Right kidney (tissue), 1 donor: ENCODE measurements around the gene CMC4.

Experiments used
- DNase-seq: peaks from one replicate; pipeline ENCODE4 v3.0.0-alpha.2; 2016

CMC4 gene

DNA sequence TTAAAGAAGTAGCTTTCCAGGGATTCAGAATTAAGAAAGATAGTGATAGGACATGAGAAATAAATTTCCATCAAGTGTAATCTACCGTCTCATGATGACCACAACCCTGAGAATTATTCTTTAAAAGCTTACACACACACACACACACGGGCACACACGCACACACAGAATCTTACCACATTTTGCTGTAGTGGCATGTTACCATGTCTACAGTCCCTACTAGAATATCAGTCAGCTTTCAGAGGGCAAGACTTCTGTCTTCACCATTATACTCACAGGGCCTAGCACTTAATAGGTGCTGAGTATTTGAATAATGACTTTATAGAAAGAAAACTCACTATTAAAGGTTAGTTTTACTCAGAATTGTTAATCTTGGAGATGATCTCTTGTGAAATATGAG, 15.4 kb downstream of the CMC4 start:
- no peak for DNase-seq

GRCh38 chrX:155054255-155054654, 16.7 kb downstream of the CMC4 start:
- DNase-seq, result no peak

GRCh38 chrX:155053656-155054055, 17.3 kb downstream of the CMC4 start:
- DNase-seq, result no peak

DNA sequence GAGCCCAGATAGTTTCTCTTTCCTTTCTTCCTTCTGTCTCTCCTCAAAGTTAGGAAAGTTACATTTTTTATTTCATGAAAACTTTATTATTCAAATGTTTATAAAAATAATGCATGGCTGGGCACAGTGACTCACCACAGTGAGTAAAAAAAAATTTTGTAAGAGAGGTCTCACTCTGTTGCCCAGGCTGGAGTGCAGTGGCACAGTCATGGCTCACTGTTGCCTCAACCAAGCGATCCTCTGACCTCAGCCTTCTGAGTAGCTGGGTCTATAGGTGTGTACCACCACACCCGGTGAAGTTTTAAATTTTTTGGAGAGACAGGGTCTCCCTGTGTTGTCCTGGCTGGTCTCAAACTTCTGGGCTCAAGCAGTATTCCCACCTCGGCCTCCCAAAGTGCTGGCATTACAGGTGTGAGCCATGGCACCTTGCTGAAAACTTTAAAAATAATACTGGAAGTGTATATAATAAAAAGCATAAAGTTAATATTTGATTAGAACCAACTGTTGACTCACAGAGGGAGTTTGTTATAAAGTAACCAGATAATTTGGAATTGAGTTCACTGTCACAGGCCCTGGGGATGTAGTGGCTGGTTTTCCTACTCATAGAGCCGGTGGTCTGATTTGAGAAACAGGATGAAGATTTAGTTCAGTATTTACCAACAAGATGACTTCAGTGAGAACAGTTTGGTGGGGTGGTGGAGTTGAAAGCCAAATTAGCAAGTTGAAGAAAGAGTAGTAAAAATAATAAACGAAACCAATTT, 18.0 kb downstream of the CMC4 start:
- DNase-seq, result no peak

DNA sequence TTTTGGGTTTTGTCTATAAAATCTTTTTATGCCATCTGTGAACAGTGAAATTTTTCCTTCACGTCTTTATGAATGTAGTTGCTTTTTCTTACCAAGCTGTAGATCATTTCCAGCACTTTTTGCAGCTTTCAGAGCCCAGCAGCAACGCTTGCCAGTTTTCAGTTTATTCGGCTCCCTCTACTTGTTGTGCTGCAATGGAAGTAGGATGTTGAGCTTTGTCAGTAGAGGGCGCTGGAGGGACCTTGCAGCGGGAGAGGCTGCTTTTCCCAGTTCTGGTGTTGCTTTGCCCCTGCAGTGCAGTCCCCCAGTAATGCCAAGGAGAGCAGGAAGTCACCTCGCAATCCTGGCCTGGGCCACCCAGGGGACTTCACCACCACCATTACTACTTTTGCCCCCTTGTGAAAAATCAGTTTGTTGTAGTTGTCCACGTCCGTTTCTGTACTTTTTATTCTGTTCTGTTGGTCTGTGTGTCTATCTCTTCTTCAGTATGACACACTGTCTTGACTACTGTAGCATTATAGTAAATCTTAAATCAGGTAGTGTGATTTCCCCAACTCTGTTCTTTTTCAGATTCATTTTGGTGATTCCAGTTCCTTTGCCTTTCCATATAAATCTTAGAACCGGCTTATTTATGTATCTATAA, 21.8 kb downstream of the CMC4 start:
- no peak for DNase-seq

GRCh38 chrX:155046811-155047528, 24.0 kb downstream of the CMC4 start:
- DNase-seq, result no peak

- no peak for DNase-seq
Observed at GRCh38 chrX:155046129-155046810, 24.7 kb downstream of the CMC4 start.

DNA sequence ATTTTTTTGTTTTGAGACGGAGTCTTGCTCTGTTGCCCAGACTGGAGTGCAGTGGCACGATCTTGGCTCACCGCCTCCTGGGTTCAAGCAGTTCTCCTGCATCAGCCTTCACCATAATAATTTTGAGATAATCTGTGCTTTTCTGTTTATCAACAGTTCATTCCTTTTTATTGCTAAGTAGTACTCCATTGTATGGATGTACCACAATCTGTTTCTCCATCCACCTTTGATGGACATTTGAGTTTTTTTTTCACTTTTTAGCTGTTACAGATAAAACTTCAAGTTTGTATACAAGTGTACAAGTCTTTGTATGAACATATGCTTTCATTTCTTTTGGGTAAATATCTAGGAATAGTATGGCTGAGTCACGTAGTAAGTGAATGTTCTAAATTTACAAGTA, 35.2 kb downstream of the CMC4 start:
- no peak for DNase-seq

DNA sequence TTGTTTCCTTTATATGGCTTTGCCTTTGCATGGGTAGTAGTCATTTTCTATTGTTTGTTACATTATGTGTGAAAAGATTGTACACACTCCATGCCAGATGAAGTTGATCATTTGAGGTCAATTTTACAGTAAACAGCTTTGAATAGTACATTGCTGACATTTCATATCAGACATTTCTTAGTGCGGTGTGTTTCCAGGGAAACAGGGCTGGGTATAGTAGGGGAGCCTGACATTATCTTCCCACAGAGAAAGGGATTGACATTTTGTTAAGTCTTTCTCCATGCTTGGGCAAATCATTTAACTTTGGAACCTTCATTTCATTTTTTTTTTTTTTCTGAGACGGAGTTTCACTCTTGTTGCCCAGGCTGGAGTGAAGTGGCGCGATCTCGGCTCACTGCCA, 39.3 kb downstream of the CMC4 start:
- DNase-seq, result no peak

- no peak for DNase-seq
Observed at GRCh38 chrX:155028877-155029291, 42.1 kb downstream of the CMC4 start.

DNA sequence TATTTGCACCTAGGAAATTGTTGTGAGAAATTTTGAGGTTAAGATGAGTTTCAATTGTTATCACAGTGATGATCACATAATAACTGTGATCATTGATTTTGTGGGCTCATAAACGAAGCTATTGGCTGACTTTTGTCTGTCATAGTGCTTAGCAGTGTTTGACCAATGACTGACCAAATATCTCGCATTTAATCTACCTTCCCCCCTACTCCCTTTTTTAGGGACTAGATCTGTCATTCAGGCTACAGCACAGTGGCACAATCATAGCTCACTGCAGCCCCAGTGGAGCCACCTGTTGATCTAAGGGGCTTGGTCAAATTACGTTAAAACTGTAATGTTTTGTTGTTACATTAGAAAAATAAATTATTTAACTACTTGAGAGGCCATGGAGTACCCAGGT, 42.8 kb downstream of the CMC4 start:
- no peak for DNase-seq

GRCh38 chrX:155027509-155028066, 43.3 kb downstream of the CMC4 start:
- no peak for DNase-seq

GRCh38 chrX:155026727-155027508, 44.0 kb downstream of the CMC4 start, which contains the start of gene FUNDC2:
Gene FUNDC2, plus strand, starts transcription at chrX:155026844. Its CDS starts 95 bp downstream, at chrX:155026939.
- DNase-seq, result peak; percentile 81

GRCh38 chrX:155026420-155026726, 44.6 kb downstream of the CMC4 start:
- DNase-seq, result no peak

DNA sequence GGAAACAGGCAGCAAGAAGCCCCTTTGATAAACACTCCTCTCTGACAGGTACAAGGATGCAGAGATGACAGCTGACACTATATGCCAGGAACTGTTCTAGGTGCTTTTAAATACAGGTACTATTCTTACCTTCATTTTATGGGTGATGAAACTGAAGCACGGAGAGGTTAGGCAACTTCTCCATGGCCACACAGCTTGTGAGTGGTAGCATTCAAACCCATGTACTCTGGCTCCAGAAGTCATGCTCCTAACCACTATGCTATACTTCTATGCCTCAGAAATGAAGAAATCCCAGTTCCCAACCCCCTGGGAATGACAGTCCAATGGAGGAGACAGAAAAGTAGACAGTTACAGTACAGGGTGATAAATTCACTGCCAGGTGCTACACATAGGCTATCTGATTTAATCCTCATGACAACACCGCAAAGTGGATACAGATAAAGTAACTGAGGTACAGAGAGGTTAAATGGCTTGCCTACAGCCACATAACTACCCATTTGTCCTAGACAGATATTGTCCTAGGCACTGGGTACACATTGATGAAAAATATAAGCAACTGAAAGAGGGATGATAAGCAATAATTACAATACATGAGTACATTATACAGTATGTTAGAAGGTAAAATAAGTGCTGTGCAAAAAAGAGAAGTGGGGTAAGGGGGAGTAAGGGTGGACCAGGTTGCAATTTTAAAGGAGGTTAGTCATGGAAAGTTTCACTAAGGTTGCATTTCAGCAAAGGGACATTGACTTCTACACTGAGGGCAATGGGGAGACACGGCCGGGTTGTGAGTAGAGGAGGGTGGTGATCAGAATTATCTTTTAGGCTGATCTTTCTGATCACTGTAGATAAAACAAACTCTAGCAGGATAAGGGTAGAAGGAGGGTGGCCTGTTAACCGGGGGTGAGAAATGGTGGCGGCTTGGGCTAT, 46.8 kb downstream of the CMC4 start:
- DNase-seq, result no peak

DNA sequence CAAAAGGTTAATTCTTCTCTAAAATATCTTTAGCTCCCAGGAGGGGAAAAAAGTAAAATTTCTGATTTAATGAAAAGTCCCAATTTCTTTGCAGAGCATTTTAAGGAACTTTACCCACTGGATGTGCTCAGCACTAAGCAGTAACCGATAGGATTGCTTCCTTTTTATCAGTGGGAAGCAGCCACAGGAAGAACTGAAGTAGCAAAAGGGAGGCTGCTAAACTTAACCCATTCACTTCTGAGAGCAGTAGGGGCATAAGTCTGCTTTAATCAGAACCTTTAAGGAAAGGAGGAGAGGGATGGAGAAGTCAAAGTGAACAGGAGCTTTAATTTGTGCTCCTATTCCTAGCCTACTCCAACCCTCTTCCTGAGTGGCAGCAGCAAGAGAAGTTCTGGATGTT, 48.4 kb downstream of the CMC4 start, which contains the start of gene F8:
F8 (minus strand) TSS at position 139 of the 400 bp plus-strand sequence. CDS start 171 bp downstream, outside the sequence.
- DNase-seq, result no peak

DNA sequence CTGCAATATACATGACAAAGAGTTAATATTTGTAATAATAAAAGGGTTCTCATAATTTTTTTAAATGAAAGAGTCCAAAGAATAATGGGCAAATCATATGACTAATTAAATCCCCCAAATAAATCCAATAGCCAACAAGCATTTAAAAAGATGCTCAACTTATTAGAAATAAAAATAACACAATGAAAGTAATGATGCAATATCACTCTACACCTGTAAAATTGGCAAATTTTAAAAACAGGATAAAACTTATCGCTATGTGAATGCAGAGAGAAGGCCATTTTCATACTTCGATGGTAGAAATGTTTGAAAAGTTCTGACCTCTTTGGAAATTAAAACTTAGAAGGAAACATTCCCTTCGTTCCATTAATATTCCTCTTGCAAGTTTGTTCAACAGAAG, 50.3 kb downstream of the CMC4 start:
- DNase-seq, result no peak
